OCI-LY7 (cell line): Measurements from ENCODE around the gene CCBE1.

Experiments used
- EZH2phosphoT487 ChIP-seq: fragments of 200-600 bp; sonication (generic); IDR thresholded peaks from 2 replicates; pipeline ENCODE4 v1.6.1; 2018; ENCODE audit warnings: low read depth, borderline replicate concordance, mild to moderate bottlenecking, mixed run types, antibody characterized with exemption, low read length, moderate library complexity, mixed read lengths
- TF ChIP-seq, protein P1 (sequence below): fragments of 200-600 bp; sonication (generic); conservative IDR thresholded peaks from 2 replicates; pipeline ENCODE4 v1.5.1; 2014; ENCODE audit warnings: mild to moderate bottlenecking, antibody characterized with exemption, low read length, moderate library complexity, mixed read lengths

GRCh38 chr18:59695551-59695950, 1.7 kb downstream of the CCBE1 start:
- TF ChIP-seq, protein P1, sequence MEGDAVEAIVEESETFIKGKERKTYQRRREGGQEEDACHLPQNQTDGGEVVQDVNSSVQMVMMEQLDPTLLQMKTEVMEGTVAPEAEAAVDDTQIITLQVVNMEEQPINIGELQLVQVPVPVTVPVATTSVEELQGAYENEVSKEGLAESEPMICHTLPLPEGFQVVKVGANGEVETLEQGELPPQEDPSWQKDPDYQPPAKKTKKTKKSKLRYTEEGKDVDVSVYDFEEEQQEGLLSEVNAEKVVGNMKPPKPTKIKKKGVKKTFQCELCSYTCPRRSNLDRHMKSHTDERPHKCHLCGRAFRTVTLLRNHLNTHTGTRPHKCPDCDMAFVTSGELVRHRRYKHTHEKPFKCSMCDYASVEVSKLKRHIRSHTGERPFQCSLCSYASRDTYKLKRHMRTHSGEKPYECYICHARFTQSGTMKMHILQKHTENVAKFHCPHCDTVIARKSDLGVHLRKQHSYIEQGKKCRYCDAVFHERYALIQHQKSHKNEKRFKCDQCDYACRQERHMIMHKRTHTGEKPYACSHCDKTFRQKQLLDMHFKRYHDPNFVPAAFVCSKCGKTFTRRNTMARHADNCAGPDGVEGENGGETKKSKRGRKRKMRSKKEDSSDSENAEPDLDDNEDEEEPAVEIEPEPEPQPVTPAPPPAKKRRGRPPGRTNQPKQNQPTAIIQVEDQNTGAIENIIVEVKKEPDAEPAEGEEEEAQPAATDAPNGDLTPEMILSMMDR: no peak
- no peak for TF ChIP-seq EZH2phosphoT487
